GM10266 (cell line): Measurements from ENCODE around the gene ADCY2.

Experiments used
- DNase-seq: peaks from one replicate; pipeline ENCODE4 v3.0.0; 2012; ENCODE audit errors: extremely low spot score
- TF ChIP-seq, protein P1 (sequence below): IDR thresholded peaks from 2 replicates; pipeline ENCODE4 v1.5.1; 2012; ENCODE audit warnings: mild to moderate bottlenecking, low read depth; ENCODE audit not compliant: control insufficient read depth, insufficient read depth; ENCODE audit errors: missing control alignments

The ADCY2 gene

DNA sequence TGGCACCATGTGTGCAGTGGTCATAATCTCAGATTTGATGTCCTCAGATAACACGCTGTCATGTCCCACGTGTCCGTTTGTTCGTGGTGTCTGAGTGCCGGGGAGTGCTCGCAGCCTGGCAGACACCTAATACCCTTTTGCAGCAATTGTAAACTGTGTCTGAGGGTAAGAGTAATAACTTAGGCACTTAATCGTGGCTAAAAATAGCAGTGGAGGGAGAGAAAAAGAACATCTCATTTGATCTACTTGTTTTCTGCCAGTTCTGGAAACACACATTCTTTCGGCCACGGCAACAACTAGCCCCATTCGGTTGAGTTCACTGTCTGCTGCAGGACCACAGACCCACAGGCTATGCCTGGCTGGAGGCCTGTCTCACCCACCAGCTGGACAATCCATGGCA lies 16.5 kb downstream of the ADCY2 start:
- no peak for DNase-seq
- TF ChIP-seq, protein P1, sequence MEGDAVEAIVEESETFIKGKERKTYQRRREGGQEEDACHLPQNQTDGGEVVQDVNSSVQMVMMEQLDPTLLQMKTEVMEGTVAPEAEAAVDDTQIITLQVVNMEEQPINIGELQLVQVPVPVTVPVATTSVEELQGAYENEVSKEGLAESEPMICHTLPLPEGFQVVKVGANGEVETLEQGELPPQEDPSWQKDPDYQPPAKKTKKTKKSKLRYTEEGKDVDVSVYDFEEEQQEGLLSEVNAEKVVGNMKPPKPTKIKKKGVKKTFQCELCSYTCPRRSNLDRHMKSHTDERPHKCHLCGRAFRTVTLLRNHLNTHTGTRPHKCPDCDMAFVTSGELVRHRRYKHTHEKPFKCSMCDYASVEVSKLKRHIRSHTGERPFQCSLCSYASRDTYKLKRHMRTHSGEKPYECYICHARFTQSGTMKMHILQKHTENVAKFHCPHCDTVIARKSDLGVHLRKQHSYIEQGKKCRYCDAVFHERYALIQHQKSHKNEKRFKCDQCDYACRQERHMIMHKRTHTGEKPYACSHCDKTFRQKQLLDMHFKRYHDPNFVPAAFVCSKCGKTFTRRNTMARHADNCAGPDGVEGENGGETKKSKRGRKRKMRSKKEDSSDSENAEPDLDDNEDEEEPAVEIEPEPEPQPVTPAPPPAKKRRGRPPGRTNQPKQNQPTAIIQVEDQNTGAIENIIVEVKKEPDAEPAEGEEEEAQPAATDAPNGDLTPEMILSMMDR = no peak

DNA sequence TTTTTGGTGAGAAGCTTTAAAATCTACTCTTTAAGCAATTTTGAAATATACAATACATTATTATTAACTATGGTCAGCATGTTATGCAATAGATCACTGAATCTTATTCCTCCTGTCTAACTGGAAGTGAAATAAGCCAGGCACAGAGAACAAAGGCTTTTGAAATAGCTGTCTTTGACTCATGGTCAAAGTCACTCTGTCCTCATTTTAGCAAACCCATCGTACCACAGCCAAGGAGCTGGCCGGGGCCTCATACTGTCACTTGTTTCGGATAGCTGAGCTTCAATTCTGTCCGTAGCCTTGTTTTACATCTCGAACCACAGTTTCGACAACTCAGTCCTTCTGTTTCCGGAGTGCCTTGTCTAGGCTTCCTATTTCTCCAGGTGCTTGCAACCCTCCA lies 19.2 kb downstream of the ADCY2 start:
- TF ChIP-seq, protein P1 = no peak

DNA sequence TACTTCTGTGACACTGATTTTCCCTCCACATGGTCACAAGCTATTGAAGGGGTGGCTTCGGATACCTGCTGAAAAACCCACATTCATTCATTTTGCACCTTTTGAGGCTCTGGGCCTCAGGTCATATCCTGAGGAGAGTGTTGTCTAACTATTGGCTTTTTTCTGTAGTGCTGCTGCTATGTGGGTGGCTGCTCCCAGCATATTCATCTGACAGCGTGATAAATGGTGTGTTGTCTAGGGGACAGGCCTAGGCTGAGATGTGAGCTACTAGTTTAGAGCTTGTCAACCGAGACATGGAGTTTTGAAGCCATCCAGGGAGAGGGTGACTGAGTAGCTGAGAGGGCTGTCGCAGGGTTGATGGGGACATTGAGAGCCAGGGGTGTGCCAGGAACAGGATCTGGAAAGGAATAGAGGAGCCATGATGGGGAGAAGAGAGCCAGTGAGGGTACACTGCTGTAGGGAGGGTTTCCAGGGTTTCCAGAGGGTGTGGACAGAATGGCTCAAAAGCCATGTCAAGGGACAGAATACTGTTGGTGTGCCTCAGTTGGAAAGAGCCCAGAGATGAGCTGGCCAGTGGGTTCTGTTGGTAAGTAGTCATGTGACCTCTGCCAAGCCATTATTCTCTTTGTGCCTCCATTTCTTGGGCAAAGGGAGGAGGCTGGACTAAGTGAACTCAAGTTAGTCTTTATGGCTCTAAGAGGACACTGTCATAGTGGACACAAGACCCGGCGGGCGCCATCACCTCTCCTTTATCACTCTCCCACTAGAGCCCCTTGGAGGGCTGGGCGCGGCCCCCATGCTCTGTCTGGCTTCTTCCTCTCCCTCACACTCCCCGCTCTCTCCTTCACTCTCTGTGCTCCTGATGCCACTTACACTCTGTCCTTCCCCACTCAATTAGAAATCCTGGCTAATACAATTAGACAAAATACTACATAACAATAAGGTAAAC lies 19.9 kb downstream of the ADCY2 start:
- DNase-seq = no peak
- TF ChIP-seq, protein P1 = no peak

More for the DNA sequence above, 19.2 kb downstream of the ADCY2 start:
- DNase-seq = no peak

DNA sequence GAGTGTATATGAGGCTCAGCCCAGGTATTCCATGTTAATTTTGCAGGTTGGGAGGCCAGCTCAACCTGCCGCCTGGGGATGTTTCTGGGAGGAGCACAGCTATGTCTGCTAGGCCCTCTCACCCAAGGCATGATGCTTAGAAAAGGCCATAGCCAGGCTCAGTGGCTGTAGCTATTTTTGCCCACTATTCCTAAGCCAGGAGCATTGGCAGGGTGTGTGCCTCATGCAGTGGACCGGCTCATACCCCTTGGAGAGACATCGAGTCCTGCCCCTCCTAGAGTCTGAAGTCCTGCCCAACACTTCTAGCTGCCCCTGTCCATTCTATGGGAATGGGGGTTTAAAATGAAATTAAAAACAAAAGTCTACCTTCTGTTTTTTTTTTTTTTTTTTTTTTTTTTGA lies 22.3 kb downstream of the ADCY2 start:
- DNase-seq = no peak
- TF ChIP-seq, protein P1 = no peak

DNA sequence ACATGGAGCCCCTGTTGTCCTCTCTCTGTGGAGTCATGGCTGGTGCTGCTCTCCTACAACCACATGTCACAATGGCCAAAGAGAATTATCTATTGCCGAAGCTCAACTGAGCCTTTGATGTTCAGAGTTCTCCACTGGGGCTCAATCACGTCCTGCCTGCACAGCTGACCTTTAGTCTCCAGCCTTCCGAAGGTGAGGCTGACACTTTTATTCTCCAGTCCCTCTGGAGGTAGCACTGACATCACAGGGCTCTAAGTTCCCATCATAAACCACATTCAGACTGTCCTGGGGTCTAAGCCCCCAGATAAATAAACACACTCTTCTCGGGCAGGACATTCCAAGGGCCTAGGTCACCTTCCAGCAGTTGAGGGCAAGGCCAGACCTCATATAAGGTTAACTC lies 23.4 kb downstream of the ADCY2 start:
- no peak for DNase-seq
- TF ChIP-seq, protein P1 = no peak

DNA sequence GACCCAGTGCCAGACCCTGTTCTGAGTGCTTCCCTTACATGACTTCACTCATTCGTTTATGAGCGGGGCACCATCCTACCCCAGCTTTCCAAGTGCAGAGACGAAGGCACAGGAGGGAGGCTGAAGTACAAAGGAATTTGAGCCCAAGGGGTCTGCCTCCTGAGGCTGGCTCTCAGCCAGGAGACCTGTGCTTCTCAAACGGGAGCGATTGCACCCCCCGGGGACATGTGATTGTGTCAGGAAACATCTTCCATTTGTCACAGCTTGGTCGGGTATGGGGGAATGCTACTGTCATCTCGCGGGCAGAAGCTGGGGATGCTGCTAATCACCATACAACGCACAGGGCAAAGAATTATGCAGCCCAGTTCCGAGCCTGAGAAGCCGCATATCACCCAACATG lies 23.9 kb downstream of the ADCY2 start:
- no peak for DNase-seq
- TF ChIP-seq, protein P1 = no peak

DNA sequence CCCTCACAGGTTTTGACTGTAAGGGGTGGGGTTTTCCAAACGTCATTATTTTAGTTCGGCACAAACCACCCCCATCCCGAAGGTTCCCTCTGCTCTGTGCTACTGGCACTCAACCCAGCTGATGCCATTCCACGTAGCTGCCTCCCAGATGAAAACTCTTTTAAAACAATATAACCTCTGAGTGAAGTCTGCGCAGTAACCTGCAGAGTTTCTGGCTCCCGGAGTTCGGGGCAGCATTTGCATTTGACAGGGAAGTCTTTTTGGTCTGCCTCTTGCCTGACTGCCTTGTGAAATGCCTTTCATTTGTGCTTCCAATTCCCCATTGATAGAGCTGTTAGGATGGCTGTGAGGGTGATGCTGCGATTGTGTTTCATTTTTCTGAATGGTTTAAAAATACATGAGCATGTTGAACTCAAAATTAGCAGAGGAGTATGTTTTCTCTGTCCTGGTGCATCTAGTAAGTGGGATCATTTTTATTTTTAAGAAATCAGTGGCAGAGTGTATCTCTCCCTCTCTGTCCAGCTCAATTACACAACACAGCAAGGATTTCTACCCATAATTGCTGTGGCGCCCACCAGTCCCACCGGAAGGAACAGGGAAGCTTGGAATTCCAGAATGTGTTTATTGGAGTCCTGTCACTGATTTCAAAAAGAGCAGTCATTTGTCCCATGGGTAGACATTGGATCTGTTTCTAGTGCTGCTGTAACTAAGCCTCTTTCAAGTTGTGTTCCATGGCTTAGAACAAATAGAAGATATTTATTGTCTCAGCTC lies 24.8 kb downstream of the ADCY2 start:
- TF ChIP-seq, protein P1 = no peak
- DNase-seq = no peak
